Activated T-cell treated with anti-CD3 and anti-CD28 coated beads, Interleukin-2, amount 50 U/mL, for 72 hours (primary cell): ENCODE data around the gene DNTT. TPM values are rescaled to one million over a fixed set of nuclear protein-coding genes. Genes with fewer than 3 reads are reported as not detected.

ENCODE experiments used
- total RNA-seq, 2 donors: library from RNA; stranded (reverse); gene quantifications; one replicate each; pipeline ENCODE4 v1.2.3, GENCODE V29; 2022

The DNTT gene
- total RNA-seq, 2 donors from 2014 or later, result not detected

Other genes with a start within 250 kb of the DNTT start
- gene ZNF518A, start 174.1 kb upstream of the DNTT start, total RNA-seq, result 10 to 100 TPM; 26.6 to 34.7 TPM
- gene BLNK, start 32.9 kb upstream of the DNTT start, total RNA-seq, result under 1 TPM in 1 of 2 donors, not detected in 1; 0.69 TPM
- gene OPALIN, start 54.6 kb downstream of the DNTT start, total RNA-seq, result not detected
- under 1 TPM in 1 of 2 donors, not detected in 1; 0.09 TPM for gene TLL2, start 209.5 kb downstream of the DNTT start, total RNA-seq